Measurements from ENCODE around the gene CDT1.
A peak's percentile ranks its signal among the peaks of the same experiment; 100 is the strongest.
"Not testable (repeated sequence)": the region's sequence is repeated elsewhere in the genome, so short reads cannot be mapped to it uniquely, and the experiment has no call there.

CDT1 gene

DNA sequence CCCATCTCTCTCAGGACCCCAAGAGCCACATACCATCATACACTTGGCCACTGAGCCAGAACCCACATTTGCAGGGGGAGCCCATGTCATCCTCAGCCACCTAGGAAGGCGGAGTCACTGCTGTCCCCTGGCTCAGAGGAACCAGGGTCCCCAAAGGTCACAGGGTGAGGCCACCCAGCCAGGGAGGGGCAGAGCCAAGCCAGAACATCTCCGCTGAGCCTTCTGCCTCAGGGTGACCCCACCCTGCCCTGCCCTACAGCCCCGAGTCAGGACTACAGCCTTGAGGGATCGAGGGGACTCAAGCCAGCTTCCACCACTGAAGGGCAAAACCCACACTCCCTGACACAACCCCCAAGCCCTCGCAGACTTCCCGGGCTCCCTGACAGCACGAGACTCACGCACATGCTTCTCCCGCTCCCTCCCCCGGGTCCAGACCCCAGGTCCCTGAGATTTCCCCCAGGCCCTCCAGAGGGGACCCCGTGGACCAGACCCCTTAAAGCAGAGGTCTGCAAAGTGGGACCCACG lies 36.0 kb upstream of the CDT1 start:
- H3K4me3 ChIP-seq (ENCODE audit: low read depth, low read length), result no peak overlapping the region
- no peak for DNase-seq (ENCODE audit: low read depth)

DNA sequence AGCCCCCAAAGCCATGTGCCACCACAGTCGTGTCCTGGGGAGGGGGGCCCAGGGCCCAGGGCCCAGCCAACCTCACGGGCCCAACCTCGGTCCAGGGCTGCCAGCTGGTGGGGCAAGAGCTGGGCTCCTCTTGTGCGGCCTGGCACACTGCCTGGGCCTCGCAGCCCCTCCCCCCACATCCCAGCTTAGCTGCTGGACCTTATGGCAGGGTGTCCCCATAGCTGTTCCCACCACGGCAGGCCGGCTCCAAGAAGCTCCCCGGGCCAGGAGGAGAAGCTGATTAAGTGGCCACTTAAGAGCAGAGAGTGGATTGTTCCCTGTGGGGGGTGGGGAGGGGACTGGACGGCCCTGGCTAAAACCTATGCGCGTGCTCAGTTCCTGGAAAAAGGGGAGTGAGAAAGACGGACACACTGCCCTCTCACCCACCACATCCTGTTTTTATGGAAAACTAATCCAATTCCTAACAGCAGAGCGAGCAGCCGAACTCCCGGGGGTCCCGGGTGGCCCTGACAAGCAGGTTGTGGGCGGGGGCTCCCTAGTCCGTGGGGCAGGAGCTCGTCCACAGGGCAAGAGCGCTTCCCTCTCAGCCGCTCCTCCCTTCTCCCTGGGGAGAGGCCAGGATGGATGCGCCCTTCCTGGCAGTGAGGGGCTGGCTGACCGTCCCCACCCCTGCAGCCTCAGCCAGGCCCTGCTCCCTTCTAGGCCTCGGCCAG lies 35.4 kb upstream of the CDT1 start:
- DNase-seq (ENCODE audit: low read depth), result no peak
- H3K4me3 ChIP-seq (ENCODE audit: low read depth, low read length), result no peak overlapping the region

DNA sequence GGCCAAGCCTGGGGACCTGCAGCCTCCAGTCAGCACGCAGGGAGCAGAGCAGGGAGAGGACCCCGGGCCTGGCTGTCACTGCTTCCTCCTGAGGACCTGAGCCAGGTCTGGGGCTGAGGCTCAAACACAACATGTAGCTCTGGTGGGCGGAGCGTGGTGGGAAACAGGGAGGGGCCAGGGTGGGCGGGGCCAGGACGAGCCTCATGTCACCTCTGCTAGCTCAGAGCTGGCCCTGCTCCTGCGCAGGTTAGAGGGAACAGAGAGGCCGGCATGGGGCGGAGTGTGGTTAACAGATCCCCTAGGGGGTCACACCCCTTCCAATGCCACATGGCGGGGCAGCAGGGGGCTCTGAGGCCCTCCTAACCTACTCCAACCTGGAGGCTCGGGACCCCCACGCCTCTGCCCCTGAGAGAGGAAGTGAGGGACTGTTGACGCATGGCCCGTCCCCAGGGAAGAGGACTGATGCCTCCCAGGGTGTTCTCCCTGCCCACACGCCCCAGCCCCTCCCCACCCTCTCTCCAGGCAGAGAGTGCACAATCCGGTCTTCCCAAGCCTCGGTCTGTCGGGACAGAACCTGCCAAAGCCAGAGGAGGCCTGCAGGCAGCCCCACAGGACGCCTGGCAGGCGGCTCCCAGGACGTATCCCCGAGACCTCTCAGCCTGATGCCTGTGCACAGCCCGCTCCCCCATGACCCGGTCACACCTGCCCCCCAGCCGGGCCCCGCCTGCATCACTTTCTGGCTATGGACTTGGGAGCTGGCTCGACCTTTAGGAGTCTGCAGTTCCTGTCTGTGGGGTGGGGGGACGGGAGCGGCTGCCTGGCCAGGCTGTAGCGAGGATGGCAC lies 33.8 kb upstream of the CDT1 start:
- DNase-seq (ENCODE audit: low read depth), result no peak
- H3K4me3 ChIP-seq (ENCODE audit: low read depth, low read length), result peak overlapping the region; percentile 22

DNA sequence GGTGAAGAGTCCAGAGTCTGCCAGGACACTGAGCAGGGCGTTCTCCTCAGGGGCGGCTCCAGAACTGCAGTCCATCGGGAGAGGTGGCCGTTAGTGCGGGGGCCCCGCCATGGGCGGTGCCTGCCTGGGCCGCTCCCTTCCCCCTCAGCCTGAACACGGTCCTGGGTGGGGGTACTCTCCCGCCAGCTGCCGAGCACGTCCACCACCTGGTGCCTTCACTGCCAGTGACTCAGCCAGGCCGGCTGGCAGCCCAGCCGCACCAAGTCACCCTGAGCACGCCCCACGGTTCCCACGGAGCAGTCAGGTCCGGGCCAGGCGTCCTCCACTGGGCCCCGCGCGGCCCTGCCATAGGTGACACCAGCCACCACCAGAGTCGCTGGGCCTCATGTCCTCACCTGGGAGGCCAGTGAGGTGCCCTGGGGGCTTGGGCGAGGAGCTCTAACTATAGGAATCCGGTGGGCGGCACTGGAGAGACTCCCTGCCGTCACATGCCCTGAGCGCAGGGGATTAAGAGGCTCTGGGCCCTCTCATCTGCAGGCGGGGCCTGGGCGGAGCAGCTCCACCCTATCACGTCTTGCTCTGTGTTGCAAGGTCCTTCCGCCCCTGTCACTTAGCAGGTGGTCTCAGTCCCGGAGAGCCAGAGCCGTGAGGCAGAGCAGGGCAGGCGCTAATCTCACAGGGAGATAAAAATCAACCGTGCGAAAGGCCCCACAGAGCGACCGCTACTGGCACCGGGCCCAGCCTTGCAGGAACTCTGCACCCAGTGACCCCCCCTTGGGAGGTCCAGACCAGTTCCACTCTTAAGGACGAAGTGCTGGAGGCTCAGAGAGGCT lies 32.9 kb upstream of the CDT1 start:
- peak overlapping the region; percentile 22 for H3K4me3 ChIP-seq (ENCODE audit: low read depth, low read length)
- peak; percentile 64 for DNase-seq (ENCODE audit: low read depth)

DNA sequence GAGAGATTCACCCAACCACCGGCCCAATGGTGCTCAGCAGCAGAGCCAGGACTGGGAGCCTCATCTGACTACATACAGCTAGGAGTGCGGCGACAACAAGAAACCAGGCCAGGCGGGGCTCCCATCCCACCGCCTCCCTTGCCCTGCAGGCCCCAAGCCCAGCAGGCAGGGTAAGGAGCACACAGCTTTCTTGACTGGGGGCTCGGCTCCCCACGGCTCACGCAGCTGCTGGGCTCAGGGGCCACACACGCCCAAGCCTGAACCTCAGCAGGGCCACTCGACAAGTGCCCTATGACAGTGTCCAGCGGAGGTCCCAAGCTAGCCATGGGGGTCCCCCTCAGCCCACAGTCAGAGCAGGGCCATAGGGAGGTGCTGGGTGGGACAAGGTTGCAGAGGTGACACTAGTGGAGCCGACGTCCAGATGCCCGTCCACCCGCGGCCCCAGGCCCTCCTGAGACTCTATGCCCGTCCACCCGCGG lies 32.3 kb upstream of the CDT1 start:
- H3K4me3 ChIP-seq (ENCODE audit: low read depth, low read length), result no peak overlapping the region
- no peak for DNase-seq (ENCODE audit: low read depth)

DNA sequence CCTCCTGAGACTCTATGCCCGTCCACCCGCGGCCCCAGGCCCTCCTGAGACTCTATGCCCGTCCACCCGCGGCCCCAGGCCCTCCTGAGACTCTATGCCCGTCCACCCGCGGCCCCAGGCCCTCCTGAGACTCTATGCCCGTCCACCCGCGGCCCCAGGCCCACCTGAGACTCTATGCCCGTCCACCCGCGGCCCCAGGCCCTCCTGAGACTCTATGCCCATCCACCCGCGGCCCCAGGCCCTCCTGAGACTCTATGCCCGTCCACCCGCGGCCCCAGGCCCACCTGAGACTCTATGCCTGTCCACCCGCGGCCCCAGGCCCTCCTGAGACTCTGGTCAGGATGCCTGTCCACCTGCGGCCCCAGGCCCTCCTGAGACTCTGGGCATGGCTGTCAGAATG lies 31.8 kb upstream of the CDT1 start:
- not testable (repeated sequence) for DNase-seq (ENCODE audit: low read depth); H3K4me3 ChIP-seq (ENCODE audit: low read depth, low read length)

DNA sequence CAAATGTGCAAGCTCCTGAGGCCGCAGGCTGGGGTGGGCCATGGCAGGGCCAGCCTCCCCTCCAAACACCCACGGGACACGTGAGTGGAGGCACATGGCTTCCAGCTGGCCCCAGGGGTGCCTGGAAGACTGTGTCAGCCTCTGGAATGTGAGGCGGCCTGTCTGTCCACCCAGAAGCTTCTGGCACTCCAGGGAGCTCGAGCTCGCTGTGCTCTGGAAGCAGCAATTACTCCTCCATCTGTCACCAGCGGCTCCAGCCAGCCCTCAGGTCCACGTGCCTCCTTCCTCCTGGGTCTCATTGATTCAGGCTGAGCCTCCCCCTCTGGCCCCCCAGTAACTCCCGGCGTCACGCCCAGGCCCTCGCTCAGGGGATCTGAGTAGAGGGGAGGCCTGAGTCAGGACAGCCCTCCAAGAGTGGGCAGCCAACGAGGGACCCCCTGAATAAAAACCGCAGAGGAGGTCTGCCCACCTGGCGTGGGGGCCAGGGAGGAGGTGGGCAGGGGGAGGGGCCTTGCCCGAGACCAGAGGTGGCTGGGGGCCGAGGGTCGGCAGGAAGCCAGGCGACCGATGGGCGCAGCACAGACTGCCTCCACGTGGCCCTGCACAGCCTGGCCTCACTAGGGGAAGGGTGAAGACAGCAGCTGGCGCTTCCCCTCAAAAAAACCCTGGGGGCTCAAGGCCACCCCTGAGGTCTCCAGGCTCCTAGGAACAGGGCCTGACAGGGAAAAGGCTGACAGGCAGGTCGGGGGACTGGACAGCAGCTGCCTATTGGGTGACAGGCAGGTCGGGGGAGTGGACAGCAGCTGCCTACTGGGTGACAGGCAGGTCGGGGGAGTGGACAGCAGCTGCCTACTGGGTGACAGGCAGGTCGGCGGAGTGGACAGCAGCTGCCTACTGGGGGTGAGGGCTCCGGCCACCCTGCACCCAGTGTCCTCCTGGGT lies 30.4 kb upstream of the CDT1 start:
- no peak overlapping the region for H3K4me3 ChIP-seq (ENCODE audit: low read depth, low read length)
- peak; percentile 69 for DNase-seq (ENCODE audit: low read depth)

DNA sequence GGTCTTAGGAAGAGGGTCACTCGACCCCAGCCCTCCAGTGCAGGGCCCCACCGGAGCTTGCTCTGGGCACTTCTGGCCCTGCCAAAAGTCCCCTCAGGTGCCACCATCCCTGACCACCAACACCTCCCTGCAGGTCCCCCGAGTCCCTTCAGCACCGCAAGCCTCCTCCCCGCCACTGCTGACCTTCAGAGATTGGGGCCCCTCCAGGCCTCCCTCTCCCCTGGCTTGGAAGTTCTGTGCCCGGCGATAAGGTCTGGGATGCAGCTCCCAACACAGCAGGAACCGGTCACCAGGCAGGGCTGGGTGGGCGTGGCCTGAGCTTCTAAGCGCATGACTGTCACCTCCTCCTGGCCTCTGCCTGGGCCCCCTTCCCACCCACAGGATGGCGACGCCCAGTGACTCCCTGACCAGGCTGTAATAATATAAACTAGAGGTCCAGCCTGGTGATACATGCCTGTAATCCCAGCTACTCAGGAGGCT lies 29.7 kb upstream of the CDT1 start:
- no peak overlapping the region for H3K4me3 ChIP-seq (ENCODE audit: low read depth, low read length)
- no peak for DNase-seq (ENCODE audit: low read depth)

DNA sequence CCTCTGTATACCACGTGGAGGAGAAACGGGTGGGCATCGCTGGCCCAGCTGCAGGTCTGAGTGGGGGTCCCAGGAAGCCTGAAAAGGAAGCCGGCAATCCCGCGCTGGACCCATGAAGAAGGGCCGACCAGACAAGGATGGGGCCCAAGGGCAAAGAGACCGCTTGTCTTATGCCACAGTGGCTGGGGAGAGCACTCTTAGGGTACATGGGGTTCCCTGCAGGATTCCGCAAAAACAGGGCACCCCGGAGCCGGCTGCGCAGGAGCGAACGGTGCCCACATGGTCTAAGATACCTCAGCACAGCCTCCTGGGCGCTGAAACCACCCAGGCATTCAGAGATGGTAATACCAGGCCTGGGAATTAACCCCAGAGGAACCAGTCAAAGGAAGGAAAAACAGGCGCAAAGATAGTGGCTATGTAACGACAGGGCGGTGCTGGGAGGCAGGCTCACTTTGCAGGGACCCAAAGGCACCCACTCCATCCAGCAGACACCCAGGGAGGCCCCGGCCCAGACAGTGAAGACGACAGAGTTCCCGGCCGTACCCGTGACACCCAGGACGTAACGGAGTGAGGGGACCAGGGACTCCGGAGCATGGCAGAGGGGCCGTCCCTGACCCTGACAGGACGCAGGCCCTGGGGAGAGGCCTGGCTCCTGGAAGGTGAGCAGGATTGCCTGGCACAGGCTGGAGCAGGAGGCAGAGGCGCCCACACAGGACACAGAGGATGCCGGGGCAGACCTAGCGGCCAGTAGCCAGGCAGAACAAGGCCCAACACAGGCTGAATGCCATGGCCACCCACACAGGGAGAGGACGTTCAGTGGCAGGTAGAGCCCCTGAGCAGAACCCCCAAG lies 28.8 kb upstream of the CDT1 start:
- no peak overlapping the region for H3K4me3 ChIP-seq (ENCODE audit: low read depth, low read length)
- DNase-seq (ENCODE audit: low read depth), result no peak

DNA sequence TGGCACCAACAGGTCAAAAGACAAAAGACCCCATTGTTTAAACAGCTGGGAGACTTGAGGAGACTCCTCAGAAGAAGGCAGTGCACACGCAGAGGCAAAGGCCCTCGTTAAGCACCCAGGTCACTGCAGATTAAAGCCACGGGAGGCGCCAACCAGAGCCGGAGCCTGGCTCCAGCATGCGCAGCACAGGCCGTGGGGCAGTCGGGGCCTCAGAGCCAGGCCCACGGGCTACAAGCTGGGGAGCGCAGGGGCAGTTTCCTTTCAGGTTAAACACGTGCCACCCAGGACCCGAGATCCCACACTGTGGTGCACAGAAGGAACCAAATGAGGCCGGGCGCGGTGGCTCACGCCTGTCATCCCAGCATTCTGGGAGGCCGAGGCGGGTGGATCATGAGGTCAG lies 27.8 kb upstream of the CDT1 start:
- DNase-seq (ENCODE audit: low read depth), result no peak
- no peak overlapping the region for H3K4me3 ChIP-seq (ENCODE audit: low read depth, low read length)

DNA sequence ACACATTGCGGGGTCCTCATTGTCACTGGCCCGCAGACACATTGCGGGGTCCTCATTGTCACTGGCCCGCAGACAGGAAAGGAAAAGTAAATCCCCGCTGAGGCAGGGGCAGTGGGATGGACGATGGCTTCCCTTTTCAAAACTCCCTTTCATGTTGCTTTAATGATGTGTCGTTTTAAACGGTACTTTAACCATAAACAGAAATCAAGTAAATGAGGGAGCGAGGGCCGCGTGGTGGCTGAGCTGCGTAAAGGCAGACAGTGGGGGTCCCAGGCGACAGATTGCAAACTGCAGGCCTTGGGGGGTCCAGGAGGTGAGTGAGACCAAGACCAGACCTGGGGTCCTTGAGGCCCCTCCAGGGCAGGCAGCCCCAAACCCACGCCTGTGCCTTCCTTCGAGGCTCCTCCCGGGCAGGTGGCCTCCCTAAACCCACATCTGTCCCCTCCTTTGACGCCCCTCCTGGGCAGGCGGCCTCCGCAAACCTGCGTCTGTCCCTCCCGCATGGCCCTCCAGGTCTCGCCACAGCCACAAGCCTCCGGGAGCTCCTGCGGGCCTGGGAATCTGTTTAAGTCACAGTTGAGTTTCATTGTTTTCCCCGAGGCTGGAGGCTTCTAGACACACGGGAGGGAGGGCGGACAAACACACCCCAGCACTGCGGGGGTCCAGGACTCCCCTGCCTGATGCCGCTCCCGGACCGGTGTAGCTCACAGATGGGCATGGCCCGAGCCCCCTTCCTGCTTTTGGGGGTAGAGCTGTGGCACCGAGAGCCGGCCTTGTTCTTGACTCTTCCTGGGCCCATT lies 25.9 kb upstream of the CDT1 start:
- no peak overlapping the region for H3K4me3 ChIP-seq (ENCODE audit: low read depth, low read length)
- no peak for DNase-seq (ENCODE audit: low read depth)

DNA sequence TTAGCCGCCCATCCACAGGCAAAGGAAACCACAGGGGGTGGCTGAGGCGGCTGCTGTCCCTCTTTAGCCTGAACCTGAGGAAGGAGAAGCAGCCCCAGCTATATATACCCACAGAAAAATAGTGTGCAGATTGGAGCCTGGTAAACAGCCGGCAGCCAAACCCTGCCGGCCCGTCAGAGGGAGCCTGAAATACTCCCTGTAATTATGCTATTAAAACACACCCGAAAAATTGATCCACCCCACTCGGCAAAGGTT lies 25.4 kb upstream of the CDT1 start:
- DNase-seq (ENCODE audit: low read depth), result no peak

DNA sequence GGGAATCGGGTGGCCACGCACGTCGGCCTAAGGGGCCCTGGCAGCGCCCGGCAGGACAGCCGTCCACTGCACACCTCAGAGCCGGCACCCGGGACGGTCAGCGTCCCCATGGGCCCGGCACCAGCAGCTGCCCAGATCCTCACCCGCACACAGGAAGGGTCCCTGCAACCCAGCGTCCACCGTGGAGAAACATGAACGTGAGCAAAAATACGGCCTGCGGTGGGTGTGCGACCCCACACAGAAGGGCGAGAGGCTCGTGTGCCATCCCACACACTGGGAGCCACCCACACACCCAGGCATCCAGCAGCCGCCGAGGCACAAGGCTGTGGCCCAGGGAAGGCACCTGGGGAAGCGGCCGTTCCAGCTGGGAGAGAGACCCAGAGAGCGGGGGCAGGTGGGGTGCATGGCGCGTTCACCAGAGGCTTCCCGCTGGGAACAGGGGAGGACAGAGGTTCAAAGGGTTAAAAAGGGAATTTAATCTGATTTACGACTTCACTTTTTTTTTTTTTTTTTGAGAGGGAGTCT lies 25.0 kb upstream of the CDT1 start:
- no peak overlapping the region for H3K4me3 ChIP-seq (ENCODE audit: low read depth, low read length)
- no peak for DNase-seq (ENCODE audit: low read depth)

More for the DNA sequence above, 25.4 kb upstream of the CDT1 start:
- H3K4me3 ChIP-seq (ENCODE audit: low read depth, low read length), result no peak overlapping the region

DNA sequence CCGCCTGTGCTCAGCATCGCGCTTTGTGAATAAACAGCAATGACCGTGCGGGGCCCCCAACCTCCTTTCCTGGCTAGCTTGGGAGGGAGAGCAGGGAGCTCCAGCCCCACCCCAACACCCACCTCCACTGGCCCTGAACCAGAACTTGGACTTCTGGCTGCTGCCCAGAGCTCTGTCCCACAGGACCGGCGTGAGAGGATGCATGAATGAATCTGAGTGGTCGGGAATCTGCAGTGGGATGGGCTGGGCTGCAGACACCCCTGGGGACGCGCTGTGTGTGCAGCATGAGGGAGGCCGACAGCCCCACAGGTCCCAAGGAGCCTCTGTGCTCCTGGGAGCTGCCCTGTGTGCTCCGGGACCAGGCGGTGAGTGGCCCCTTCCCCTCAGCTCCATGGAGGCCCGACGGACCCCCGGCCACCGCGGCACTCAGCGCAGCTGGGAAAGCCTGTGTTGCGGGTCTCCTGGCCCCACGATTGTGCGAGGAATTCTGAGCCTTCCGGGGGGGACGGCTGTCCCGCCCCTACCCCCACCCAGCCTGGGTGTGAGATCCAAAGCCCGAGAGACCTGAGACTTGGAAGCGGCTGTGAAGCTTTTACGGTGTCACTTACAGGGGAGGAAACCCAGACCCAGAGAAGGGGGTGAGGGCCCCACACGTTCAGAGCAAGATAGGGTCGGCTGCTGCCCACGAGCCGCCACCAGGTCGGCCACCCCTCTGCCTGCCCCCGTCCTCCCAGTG lies 24.0 kb upstream of the CDT1 start:
- no peak overlapping the region for H3K4me3 ChIP-seq (ENCODE audit: low read depth, low read length)
- DNase-seq (ENCODE audit: low read depth), result no peak

DNA sequence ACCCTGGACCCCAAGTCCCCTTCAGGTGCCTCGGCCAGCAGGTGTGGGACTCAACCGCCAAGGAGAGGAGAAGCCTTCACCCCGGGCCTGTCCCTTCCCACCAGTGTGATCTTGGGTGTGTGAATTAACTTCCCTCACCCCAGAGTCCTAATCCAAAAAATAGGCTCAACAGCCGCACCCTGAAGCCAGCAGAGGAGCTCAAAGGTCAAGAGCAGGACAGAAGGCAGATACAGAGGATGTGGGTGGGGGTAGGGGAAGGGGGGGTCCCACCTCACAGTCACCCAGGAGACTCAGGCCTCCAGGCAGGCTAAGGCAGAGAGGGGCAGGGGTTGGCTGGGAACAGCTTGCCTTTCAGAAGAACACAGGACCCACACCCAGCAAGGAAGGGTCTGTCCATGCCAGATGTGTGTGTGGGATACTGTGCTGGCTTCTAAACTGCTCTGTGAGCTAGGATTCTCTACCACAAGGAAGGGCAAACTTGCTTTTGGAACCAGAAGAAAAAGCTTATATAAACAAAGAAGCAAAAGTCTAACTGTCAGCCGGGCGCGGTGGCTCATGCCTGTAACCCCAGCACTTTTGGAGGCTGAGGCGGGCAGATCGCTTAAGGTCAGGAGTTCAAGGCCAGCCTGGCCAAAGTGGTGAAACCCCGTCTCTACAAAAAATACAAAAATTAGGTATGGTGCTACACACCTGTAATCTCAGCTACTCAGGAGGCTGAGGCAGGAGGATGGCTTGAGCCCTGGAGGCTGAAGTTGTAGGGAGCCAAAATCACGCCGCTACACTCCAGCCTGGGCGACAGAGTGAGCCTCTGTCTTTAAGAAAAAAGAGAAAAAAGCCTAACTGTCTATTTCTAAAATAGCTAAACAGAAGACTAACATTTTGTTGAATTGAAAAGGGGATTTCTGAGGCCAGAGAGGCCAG lies 23.2 kb upstream of the CDT1 start:
- no peak for DNase-seq (ENCODE audit: low read depth)
- no peak overlapping the region for H3K4me3 ChIP-seq (ENCODE audit: low read depth, low read length)
